GM23338 (cell line): Measurements from ENCODE around the gene CFLAR. TPM values are rescaled to one million over a fixed set of nuclear protein-coding genes. Genes with fewer than 3 reads are reported as not detected.

Experiments used
- ATAC-seq: fragments of 200-7000 bp; cut with Tn5 transposase; 3 replicates; pipeline ENCODE4 v1.9.1; 2020
- DNase-seq: peaks from one replicate; pipeline ENCODE4 v3.0.0-alpha.2; 2015; ENCODE audit warnings: low spot score
- H2AFZ ChIP-seq: fragments of 200-600 bp; sonication (generic); 2 replicates; pipeline ENCODE4 v1.8.0; 2016; ENCODE audit warnings: antibody characterized with exemption, mild to moderate bottlenecking, moderate library complexity
- H3F3A ChIP-seq: fragments of 200-600 bp; sonication (generic); replicated peaks from 2 replicates; pipeline ENCODE4 v1.8.0; 2017; ENCODE audit warnings: antibody characterized with exemption, mixed run types, low read depth
- H3K27ac ChIP-seq: fragments of 200-600 bp; sonication (generic); 2 replicates; pipeline ENCODE4 v1.6.1; 2016; ENCODE audit warnings: low read depth
- H3K27me3 ChIP-seq: fragments of 200-600 bp; sonication (generic); 2 replicates; pipeline ENCODE4 v1.8.0; 2016; ENCODE audit warnings: mild to moderate bottlenecking, mixed run types, moderate library complexity; ENCODE audit not compliant: insufficient read depth
- H3K36me3 ChIP-seq: fragments of 200-600 bp; sonication (generic); 2 replicates; pipeline ENCODE4 v1.8.0; 2016; ENCODE audit warnings: mild to moderate bottlenecking; ENCODE audit not compliant: insufficient read depth
- H3K4me1 ChIP-seq: fragments of 200-600 bp; sonication (generic); 2 replicates; pipeline ENCODE4 v1.8.0; 2016; ENCODE audit warnings: mild to moderate bottlenecking, moderate library complexity; ENCODE audit not compliant: insufficient read depth
- H3K4me2 ChIP-seq: fragments of 200-600 bp; sonication (generic); 2 replicates; pipeline ENCODE4 v1.7.1; 2017; ENCODE audit warnings: mixed run types
- H3K4me3 ChIP-seq: fragments of 200-600 bp; sonication (generic); 2 replicates; pipeline ENCODE4 v1.6.1; 2016; ENCODE audit warnings: mixed run types
- H3K79me2 ChIP-seq: fragments of 200-600 bp; sonication (generic); replicated peaks from 2 replicates; pipeline ENCODE4 v1.8.0; 2017; ENCODE audit warnings: mild to moderate bottlenecking; ENCODE audit not compliant: insufficient read depth
- H3K9me2 ChIP-seq: fragments of 200-600 bp; sonication (generic); 2 replicates; pipeline ENCODE4 v1.8.0; 2017; ENCODE audit not compliant: insufficient read depth
- H4K20me1 ChIP-seq: fragments of 200-600 bp; sonication (generic); replicated peaks from 2 replicates; pipeline ENCODE4 v1.8.0; 2017; ENCODE audit warnings: mild to moderate bottlenecking; ENCODE audit not compliant: insufficient read depth
- H3K27ac Mint-ChIP-seq: 2 replicates; pipeline ENCODE4 v1.8.0; 2020; ENCODE audit warnings: inconsistent platforms, mild to moderate bottlenecking, moderate library complexity, mixed read lengths
- H3K27me3 Mint-ChIP-seq: 3 replicates; pipeline ENCODE4 v1.8.0; 2022; ENCODE audit warnings: low read depth, mild to moderate bottlenecking, moderate library complexity, mixed read lengths, inconsistent platforms; ENCODE audit not compliant: insufficient read depth, poor library complexity
- H3K36me3 Mint-ChIP-seq: 3 replicates; pipeline ENCODE4 v1.8.0; 2021; ENCODE audit warnings: low read depth, mild to moderate bottlenecking, inconsistent platforms, moderate library complexity, mixed read lengths
- H3K4me1 Mint-ChIP-seq: 3 replicates; pipeline ENCODE4 v1.8.0; 2020; ENCODE audit warnings: mild to moderate bottlenecking, inconsistent platforms, mixed read lengths
- H3K4me3 Mint-ChIP-seq: 3 replicates; pipeline ENCODE4 v1.8.0; 2021; ENCODE audit warnings: moderate library complexity, mild to moderate bottlenecking, inconsistent platforms, mixed read lengths
- H3K9me3 Mint-ChIP-seq: 3 replicates; pipeline ENCODE4 v1.8.0; 2020; ENCODE audit warnings: moderate library complexity, mild to moderate bottlenecking, inconsistent platforms, mixed read lengths
- CREB1 ChIP-seq: fragments of 250-450 bp; sonication (Bioruptor Pico); IDR thresholded peaks from 2 replicates; pipeline ENCODE4 v1.5.0; 2020; ENCODE audit warnings: low read depth, mild to moderate bottlenecking, moderate library complexity
- EZH2 ChIP-seq: fragments of 200-600 bp; sonication (generic); IDR thresholded peaks from one replicate; pipeline ENCODE4 v1.8.0; 2017; ENCODE audit warnings: antibody characterized with exemption, mild to moderate bottlenecking, low read depth; ENCODE audit not compliant: unreplicated experiment
- NANOG ChIP-seq: IDR thresholded peaks from 2 replicates; pipeline ENCODE4 v1.6.1; 2016; ENCODE audit warnings: antibody characterized with exemption, borderline replicate concordance
- STAT1 ChIP-seq: IDR thresholded peaks from one replicate; pipeline ENCODE4 v1.6.1; 2016; ENCODE audit warnings: antibody characterized with exemption; ENCODE audit not compliant: unreplicated experiment
- polyA plus RNA-seq: library from polyadenylated mRNA; unstranded; fragments of >200 nt; fragmentation: Nextera tagmentation; extraction: Ambion mirVana; gene quantifications from 2 replicates; pipeline ENCODE4 v1.2.1, GENCODE V29; 2016
- total RNA-seq: library from RNA; depleted of rRNA; stranded (reverse); fragments of >200 nt; shearing (Covaris generic); gene quantifications from 2 replicates; pipeline ENCODE4 v1.2.3, GENCODE V29; 2014
- TF ChIP-seq, protein P1 (sequence below): fragments of 250-450 bp; sonication (Bioruptor Pico); IDR thresholded peaks from 2 replicates; pipeline ENCODE4 v1.5.0; 2020; ENCODE audit warnings: mild to moderate bottlenecking, moderate library complexity
- TF ChIP-seq, protein P2 (sequence below), 2 experiments: fragments of 200-600 bp in 1 of 2; sonication (generic) in 1 of 2; conservative IDR thresholded peaks; 2 replicates each; pipeline versions ENCODE4 v1.5.1 to v1.6.1; 2016 to 2017; ENCODE audit warnings: antibody characterized with exemption in 2 of 2, low read depth in 2 of 2, mild to moderate bottlenecking in 2 of 2, moderate library complexity in 1 of 2

The CFLAR gene
- total and polyA plus RNA-seq, 2 experiments from 2014 or later = 10.1 to 15.1 TPM

- TF ChIP-seq, protein P1, sequence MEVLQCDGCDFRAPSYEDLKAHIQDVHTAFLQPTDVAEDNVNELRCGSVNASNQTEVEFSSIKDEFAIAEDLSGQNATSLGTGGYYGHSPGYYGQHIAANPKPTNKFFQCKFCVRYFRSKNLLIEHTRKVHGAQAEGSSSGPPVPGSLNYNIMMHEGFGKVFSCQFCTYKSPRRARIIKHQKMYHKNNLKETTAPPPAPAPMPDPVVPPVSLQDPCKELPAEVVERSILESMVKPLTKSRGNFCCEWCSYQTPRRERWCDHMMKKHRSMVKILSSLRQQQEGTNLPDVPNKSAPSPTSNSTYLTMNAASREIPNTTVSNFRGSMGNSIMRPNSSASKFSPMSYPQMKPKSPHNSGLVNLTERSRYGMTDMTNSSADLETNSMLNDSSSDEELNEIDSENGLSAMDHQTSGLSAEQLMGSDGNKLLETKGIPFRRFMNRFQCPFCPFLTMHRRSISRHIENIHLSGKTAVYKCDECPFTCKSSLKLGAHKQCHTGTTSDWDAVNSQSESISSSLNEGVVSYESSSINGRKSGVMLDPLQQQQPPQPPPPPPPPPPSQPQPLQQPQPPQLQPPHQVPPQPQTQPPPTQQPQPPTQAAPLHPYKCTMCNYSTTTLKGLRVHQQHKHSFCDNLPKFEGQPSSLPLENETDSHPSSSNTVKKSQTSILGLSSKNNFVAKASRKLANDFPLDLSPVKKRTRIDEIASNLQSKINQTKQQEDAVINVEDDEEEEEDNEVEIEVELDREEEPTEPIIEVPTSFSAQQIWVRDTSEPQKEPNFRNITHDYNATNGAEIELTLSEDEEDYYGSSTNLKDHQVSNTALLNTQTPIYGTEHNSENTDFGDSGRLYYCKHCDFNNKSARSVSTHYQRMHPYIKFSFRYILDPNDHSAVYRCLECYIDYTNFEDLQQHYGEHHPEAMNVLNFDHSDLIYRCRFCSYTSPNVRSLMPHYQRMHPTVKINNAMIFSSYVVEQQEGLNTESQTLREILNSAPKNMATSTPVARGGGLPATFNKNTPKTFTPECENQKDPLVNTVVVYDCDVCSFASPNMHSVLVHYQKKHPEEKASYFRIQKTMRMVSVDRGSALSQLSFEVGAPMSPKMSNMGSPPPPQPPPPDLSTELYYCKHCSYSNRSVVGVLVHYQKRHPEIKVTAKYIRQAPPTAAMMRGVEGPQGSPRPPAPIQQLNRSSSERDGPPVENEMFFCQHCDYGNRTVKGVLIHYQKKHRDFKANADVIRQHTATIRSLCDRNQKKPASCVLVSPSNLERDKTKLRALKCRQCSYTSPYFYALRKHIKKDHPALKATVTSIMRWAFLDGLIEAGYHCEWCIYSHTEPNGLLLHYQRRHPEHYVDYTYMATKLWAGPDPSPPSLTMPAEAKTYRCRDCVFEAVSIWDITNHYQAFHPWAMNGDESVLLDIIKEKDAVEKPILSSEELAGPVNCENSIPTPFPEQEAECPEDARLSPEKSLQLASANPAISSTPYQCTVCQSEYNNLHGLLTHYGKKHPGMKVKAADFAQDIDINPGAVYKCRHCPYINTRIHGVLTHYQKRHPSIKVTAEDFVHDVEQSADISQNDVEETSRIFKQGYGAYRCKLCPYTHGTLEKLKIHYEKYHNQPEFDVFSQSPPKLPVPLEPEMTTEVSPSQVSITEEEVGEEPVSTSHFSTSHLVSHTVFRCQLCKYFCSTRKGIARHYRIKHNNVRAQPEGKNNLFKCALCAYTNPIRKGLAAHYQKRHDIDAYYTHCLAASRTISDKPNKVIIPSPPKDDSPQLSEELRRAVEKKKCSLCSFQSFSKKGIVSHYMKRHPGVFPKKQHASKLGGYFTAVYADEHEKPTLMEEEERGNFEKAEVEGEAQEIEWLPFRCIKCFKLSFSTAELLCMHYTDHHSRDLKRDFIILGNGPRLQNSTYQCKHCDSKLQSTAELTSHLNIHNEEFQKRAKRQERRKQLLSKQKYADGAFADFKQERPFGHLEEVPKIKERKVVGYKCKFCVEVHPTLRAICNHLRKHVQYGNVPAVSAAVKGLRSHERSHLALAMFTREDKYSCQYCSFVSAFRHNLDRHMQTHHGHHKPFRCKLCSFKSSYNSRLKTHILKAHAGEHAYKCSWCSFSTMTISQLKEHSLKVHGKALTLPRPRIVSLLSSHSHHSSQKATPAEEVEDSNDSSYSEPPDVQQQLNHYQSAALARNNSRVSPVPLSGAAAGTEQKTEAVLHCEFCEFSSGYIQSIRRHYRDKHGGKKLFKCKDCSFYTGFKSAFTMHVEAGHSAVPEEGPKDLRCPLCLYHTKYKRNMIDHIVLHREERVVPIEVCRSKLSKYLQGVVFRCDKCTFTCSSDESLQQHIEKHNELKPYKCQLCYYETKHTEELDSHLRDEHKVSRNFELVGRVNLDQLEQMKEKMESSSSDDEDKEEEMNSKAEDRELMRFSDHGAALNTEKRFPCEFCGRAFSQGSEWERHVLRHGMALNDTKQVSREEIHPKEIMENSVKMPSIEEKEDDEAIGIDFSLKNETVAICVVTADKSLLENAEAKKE = no peak
Observed at GRCh38 chr2:201151127-201151981, 35.4 kb downstream of the CFLAR start (continued).

DNA sequence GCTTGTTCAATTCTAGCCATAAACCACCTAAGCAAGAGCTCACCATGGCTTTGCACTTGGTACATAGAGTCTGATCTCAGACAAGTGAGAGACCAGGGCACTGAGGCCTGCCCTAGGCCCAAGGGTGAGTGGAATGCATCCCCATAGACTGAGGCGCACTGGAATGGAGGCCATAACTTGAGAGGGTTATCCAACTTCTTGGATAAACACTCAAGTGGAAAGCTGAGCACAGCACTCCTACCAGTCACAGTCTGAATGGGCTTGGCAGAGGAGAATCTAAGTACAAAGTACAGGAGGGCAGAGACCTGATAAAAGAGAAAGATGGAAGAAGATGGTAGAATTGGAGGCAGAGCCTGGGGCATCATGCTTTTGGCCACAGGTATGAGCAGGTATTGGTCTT is 36.6 kb downstream of the CFLAR start:
- Histone ChIP-seq H3K4me1 (peaks cover 14% of the 10 kb centered on the region), H3K27me3 (no peaks in the 10 kb centered on the region), H3K27ac (no peak overlapping the region), H4K20me1 (no peaks in the 10 kb centered on the region), H2AFZ (no peak overlapping the region), H3K9me2 (no peaks in the 10 kb centered on the region; the same call in 1 of the 2 replicates), H3K36me3 (no peaks in the 10 kb centered on the region), H3K4me3 (no peak overlapping the region), H3K4me2 (no peak overlapping the region), H3K79me2 (no peaks in the 10 kb centered on the region), H3F3A (no peaks in the 10 kb centered on the region)
- DNase-seq = no peak
- Mint-ChIP-seq H3K9me3 (no peaks in the 10 kb centered on the region), H3K27ac (no peak overlapping the region), H3K27me3 (peaks cover 9% of the 10 kb centered on the region), H3K4me1 (peaks cover 17% of the 10 kb centered on the region), H3K36me3 (peaks cover 5% of the 10 kb centered on the region), H3K4me3 (no peak overlapping the region)
- no peak for ATAC-seq
- no peak for TF ChIP-seq STAT1
- no peak for TF ChIP-seq CREB1
- TF ChIP-seq, protein P2, sequence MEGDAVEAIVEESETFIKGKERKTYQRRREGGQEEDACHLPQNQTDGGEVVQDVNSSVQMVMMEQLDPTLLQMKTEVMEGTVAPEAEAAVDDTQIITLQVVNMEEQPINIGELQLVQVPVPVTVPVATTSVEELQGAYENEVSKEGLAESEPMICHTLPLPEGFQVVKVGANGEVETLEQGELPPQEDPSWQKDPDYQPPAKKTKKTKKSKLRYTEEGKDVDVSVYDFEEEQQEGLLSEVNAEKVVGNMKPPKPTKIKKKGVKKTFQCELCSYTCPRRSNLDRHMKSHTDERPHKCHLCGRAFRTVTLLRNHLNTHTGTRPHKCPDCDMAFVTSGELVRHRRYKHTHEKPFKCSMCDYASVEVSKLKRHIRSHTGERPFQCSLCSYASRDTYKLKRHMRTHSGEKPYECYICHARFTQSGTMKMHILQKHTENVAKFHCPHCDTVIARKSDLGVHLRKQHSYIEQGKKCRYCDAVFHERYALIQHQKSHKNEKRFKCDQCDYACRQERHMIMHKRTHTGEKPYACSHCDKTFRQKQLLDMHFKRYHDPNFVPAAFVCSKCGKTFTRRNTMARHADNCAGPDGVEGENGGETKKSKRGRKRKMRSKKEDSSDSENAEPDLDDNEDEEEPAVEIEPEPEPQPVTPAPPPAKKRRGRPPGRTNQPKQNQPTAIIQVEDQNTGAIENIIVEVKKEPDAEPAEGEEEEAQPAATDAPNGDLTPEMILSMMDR (conservative IDR thresholded peaks at IDR 0.05; ENCODE audit: low read depth in 2 of 2) = no peak
- no peak for TF ChIP-seq NANOG
- no peak for TF ChIP-seq EZH2
- TF ChIP-seq, protein P1 = no peak
